ENCODE results near the gene SNX32.

- no peak for TF ChIP-seq CTCF (IDR thresholded peaks at IDR 0.05)
- TF ChIP-seq SIN3A (IDR thresholded peaks at IDR 0.05; ENCODE audit: borderline replicate concordance, insufficient read depth, low read depth, low read length), result no peak
Observed at GRCh38 chr11:65862941-65863888, 29.5 kb downstream of the SNX32 start.

Measured in Panc1 (cell line).